HFF-Myc (cell line): ENCODE results near the gene MYL9.

Experiments used
- DNase-seq: peaks from one replicate; pipeline ENCODE4 v3.0.0-alpha.2; 2011; ENCODE audit warnings: low read depth; ENCODE audit errors: extremely low read depth
- H3K4me3 ChIP-seq: replicated peaks from 2 replicates; pipeline ENCODE4 v1.5.1; 2011; ENCODE audit warnings: low read depth, mild to moderate bottlenecking, control low read depth, low read length
- TF ChIP-seq, protein P1 (sequence below): IDR thresholded peaks from 2 replicates; pipeline ENCODE4 v1.5.1; 2012; ENCODE audit warnings: mild to moderate bottlenecking, low read depth, low read length, control low read depth; ENCODE audit errors: missing control alignments

MYL9 gene

DNA sequence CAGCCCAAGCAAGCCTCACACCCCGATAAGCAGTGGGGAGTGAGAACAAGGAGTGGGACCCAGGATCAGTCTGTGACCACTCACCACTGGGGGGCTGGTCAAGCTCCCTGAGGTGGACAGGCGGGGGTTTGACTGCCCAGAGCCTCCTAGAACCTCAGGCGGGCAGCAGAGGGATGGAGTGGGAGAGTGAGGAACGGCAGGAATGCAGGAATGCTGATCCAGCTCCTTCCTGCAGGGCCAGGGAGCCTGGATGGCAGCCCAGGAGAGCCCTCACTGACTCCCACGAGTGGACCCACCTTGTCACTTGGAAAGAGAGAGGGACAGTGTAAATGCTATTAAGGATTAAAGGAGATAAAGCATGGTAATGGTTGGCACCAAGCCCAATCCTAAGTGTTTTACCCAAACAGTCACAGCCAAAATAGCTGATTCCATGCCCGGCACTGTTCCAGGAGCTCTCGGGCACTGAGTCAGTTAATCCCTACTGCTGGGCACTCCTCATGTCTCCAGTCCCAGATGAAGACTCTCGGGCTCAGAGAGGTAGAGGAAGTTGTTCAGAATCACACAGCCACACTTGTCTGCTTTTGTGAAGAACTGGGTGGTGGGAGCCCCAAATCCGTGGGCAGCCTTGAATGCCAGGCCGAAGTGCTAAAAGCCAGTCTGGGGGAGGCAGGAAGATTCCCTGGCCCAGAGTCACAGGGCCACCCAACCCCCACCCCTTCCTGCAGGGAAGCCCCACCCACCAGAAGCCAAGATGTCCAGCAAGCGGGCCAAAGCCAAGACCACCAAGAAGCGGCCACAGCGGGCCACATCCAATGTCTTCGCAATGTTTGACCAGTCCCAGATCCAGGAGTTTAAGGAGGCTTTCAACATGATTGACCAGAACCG is 3.1 kb downstream of the MYL9 start:
- no peak for DNase-seq
- TF ChIP-seq, protein P1, sequence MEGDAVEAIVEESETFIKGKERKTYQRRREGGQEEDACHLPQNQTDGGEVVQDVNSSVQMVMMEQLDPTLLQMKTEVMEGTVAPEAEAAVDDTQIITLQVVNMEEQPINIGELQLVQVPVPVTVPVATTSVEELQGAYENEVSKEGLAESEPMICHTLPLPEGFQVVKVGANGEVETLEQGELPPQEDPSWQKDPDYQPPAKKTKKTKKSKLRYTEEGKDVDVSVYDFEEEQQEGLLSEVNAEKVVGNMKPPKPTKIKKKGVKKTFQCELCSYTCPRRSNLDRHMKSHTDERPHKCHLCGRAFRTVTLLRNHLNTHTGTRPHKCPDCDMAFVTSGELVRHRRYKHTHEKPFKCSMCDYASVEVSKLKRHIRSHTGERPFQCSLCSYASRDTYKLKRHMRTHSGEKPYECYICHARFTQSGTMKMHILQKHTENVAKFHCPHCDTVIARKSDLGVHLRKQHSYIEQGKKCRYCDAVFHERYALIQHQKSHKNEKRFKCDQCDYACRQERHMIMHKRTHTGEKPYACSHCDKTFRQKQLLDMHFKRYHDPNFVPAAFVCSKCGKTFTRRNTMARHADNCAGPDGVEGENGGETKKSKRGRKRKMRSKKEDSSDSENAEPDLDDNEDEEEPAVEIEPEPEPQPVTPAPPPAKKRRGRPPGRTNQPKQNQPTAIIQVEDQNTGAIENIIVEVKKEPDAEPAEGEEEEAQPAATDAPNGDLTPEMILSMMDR: no peak
- no peak overlapping the region for H3K4me3 ChIP-seq

DNA sequence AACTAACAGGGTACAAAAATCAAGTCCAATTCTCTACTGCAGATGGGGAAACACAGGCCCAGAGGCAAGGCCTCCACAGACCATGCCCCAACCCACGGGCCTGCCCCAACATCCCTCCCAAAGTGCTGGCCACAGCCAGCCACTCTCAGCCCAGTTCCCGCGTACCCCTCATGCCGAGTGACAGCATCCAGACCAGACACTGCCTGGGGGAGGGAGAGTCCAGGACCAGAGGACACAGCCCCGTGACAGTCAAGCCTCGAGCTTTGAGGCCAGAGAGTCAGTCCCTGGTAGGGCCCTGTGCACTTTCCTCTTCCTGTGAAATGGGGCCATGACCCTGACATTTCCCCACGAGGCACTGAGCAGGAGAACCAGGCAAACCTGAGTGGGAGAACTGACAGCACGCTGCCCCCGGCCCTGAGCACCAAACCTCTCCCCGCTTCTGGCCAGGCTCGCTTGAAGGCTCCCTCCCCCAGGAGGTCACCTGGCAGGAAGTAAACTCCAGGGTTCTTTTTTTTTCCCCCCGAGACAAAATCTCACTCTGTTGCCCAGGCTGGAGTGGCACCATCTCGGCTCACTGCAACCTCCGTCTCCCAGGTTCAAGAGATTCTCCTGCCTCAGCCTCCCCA is 4.9 kb downstream of the MYL9 start:
- DNase-seq: no peak
- TF ChIP-seq, protein P1: no peak
- no peak overlapping the region for H3K4me3 ChIP-seq

DNA sequence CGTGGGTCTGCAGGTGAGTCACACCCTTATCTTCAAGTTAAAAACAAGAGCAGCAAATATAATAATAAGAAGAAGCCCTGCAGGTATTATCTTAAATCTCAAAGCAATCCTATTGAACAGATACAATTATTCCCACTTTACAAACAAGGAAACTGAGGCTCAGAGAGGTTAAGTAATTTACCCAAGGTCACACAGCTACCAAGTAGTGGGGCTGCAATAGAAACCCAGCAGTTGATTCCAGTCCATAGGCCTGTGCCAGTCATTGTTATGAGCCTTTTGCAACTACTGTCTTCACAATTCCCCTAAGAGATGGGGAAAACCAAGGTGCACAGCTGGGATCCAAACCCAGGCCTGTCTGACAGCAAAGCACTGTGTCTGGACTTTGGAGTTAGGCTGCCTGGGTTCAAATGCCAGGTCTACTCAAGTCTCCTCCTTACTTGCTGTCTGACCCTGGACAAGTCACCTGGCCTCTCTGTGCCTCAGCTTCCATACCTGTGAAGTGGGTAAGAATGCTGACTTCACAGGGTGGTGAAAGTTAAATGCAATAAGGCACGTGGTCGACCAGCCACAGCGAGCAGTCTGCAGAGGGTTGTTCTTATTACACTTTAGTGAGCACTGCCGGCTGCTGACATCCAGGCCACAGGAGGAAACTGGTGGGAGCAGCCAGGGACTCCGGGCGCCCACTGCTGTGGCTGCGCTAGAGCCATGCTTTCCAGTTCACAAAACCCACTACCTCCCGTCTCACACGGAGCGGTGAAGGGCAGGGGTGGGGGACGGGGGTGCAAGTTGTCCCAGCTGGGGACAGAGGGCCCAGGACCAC is 6.1 kb downstream of the MYL9 start:
- TF ChIP-seq, protein P1: no peak
- DNase-seq: no peak
- H3K4me3 ChIP-seq: no peak overlapping the region

DNA sequence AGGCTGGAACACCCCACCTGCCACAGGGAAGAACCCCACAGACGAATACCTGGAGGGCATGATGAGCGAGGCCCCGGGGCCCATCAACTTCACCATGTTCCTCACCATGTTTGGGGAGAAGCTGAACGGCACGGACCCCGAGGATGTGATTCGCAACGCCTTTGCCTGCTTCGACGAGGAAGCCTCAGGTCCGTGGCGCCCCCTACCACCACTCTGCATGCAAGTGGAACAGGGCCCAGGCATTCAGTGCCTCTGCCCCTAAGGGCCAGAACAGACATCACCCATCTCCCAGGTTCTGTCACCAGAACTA is 6.6 kb downstream of the MYL9 start:
- TF ChIP-seq, protein P1: peak; percentile 30
- no peak overlapping the region for H3K4me3 ChIP-seq
- no peak for DNase-seq

DNA sequence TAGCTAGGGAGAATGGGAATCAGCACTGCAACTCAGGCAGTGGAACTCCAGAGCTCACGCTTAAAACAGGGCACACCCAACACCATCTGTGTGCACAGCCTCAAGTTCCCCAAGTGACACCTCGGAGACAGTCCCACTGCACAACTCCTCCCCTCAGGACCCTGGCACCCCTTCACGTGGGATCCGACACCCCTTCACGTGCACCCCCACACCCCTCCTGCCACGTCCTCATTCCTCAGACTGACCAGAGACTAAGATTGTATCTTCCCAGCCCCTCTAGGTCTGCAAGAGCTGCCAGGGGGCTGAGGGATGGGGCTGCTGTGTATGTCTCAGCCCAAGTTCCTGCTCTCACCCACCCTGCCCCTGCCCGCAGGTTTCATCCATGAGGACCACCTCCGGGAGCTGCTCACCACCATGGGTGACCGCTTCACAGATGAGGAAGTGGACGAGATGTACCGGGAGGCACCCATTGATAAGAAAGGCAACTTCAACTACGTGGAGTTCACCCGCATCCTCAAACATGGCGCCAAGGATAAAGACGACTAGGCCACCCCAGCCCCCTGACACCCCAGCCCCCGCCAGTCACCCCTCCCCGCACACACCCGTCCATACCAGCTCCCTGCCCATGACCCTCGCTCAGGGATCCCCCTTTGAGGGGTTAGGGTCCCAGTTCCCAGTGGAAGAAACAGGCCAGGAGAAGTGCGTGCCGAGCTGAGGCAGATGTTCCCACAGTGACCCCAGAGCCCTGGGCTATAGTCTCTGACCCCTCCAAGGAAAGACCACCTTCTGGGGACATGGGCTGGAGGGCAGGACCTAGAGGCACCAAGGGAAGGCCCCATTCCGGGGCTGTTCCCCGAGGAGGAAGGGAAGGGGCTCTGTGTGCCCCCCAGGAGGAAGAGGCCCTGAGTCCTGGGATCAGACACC is 7.6 kb downstream of the MYL9 start:
- no peak overlapping the region for H3K4me3 ChIP-seq
- no peak for DNase-seq
- TF ChIP-seq, protein P1: no peak

DNA sequence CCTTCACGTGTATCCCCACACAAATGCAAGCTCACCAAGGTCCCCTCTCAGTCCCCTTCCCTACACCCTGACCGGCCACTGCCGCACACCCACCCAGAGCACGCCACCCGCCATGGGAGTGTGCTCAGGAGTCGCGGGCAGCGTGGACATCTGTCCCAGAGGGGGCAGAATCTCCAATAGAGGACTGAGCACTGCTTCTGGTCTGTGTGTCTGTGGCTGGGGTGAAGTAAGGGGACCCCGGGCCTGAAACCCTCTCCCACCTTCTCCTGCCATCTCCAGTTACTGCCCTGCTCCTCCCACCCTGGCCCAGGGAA is 8.3 kb downstream of the MYL9 start:
- TF ChIP-seq, protein P1: no peak
- H3K4me3 ChIP-seq: no peak overlapping the region
- no peak for DNase-seq
